GM18505 (cell line): ENCODE measurements around the gene TCL1A.

Experiments used
- ATAC-seq: cut with Tn5 transposase; IDR thresholded peaks from one replicate; pipeline ENCODE4 v1.9.1; 2021; ENCODE audit not compliant: unreplicated experiment
- POLR2A ChIP-seq: IDR thresholded peaks from 4 replicates; pipeline ENCODE4 v1.6.1; 2011; ENCODE audit warnings: borderline replicate concordance; ENCODE audit not compliant: insufficient read depth, insufficient read length; ENCODE audit errors: extremely low read depth

TCL1A gene

DNA sequence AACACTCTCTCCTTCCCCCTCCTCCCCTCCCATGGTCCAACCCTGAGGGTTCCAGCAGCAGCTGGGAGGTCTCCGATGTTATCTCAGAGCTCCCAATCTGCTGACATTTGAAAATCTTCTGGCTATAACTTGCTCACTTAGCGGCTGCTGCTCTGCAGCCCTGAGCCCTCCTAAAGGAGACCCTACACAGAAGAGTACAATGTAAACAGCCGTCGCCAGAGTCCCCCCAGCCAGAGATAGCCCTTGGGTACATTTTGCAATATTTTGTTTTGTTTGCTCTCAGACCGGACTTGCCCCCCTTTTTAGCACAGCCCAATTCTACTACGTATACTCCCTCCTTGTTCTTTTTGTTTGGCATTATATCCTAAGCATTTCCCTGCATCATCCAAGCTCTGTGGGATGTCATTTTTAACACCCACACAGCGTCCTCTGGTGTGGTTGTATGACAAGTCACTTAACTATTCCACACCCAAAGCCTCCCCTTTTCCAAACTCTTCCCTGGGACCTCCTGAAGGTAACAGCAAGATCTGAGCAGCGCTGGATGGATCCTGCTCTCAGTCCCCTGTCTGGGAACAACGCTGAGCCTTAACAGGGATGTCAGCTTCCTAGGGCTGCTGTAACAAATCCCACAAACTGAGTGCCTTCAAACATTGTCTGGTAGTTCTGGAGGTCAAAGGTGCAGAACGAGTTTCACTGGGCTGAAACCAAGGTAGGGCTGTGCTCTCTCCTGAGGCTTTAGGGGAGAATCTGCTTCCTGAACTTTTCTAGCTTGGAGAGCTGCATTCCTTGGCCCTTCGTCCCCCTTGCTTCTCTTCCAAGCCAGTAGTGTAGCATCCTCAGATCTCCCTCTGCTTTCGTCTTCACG, 53.0 kb downstream of the TCL1A start:
- no peak for ATAC-seq
- no peak for TF ChIP-seq POLR2A

DNA sequence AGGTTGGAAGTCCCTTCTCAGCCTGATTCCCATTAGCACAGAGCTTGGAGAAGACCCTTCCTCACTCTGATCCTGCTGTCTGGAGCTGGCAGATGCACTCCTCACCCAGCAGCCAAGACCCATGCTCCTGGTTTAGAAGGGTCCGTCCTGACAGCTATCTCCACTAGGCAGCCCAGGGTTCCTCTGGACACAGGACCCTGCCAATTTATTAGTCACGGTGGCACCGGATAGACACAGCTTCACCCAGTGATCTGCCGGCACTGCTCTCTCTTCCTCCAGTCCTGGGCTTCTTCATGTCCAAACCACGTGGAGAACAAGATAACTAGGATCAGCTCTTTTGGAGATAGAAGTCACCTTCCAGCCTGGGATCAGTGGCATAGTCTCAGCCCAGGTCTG, 53.9 kb downstream of the TCL1A start:
- no peak for ATAC-seq
- TF ChIP-seq POLR2A = no peak
